SK-N-SH treated with all-trans-retinoic acid at 6 μM for 48 hours (cell line): ENCODE measurements around the gene WDR49.

Source experiments
- ARNTL ChIP-seq: fragments of 450-650 bp; formaldehyde crosslinking; IDR thresholded peaks from 2 replicates; pipeline ENCODE4 v1.5.0; 2020; ENCODE audit warnings: low read depth, mild to moderate bottlenecking, moderate library complexity, borderline replicate concordance
- SNAI2 ChIP-seq: fragments of 250-450 bp; sonication (Bioruptor Pico); IDR thresholded peaks from 2 replicates; pipeline ENCODE4 v1.5.0; 2020; ENCODE audit warnings: mild to moderate bottlenecking, moderate library complexity
- TOX ChIP-seq: fragments of 250-450 bp; sonication (Bioruptor Pico); IDR thresholded peaks from 2 replicates; pipeline ENCODE4 v1.8.0; 2021; ENCODE audit warnings: mild to moderate bottlenecking, moderate library complexity, borderline replicate concordance
- ZC3H10 ChIP-seq: fragments of 250-450 bp; sonication (Bioruptor Pico); IDR thresholded peaks from 2 replicates; pipeline ENCODE4 v1.5.1; 2021; ENCODE audit warnings: mild to moderate bottlenecking, moderate library complexity
- ZFP30 ChIP-seq: fragments of 450-650 bp; formaldehyde crosslinking; IDR thresholded peaks from 2 replicates; pipeline ENCODE4 v1.5.0; 2022; ENCODE audit warnings: mild to moderate bottlenecking, moderate library complexity
- ZNF565 ChIP-seq: fragments of 450-650 bp; formaldehyde crosslinking; conservative IDR thresholded peaks from 2 replicates; pipeline ENCODE4 v1.5.0; 2020; ENCODE audit warnings: low read depth, mild to moderate bottlenecking, moderate library complexity
- ZNF8 ChIP-seq: fragments of 450-650 bp; formaldehyde crosslinking; IDR thresholded peaks from 2 replicates; pipeline ENCODE4 v1.5.0; 2020; ENCODE audit warnings: mild to moderate bottlenecking, moderate library complexity
- TF ChIP-seq, protein P1 (sequence below): fragments of 250-450 bp; sonication (Bioruptor Pico); IDR thresholded peaks from 2 replicates; pipeline ENCODE4 v1.5.0; 2020; ENCODE audit warnings: mild to moderate bottlenecking, moderate library complexity
- TF ChIP-seq, protein P2 (sequence below): fragments of 250-450 bp; sonication (Bioruptor Pico); IDR thresholded peaks from 2 replicates; pipeline ENCODE4 v1.8.0; 2020; ENCODE audit warnings: mild to moderate bottlenecking, moderate library complexity, borderline replicate concordance

GRCh38 chr3:167568634-167569033, 85.1 kb downstream of the WDR49 start:
- TF ChIP-seq, protein P1, sequence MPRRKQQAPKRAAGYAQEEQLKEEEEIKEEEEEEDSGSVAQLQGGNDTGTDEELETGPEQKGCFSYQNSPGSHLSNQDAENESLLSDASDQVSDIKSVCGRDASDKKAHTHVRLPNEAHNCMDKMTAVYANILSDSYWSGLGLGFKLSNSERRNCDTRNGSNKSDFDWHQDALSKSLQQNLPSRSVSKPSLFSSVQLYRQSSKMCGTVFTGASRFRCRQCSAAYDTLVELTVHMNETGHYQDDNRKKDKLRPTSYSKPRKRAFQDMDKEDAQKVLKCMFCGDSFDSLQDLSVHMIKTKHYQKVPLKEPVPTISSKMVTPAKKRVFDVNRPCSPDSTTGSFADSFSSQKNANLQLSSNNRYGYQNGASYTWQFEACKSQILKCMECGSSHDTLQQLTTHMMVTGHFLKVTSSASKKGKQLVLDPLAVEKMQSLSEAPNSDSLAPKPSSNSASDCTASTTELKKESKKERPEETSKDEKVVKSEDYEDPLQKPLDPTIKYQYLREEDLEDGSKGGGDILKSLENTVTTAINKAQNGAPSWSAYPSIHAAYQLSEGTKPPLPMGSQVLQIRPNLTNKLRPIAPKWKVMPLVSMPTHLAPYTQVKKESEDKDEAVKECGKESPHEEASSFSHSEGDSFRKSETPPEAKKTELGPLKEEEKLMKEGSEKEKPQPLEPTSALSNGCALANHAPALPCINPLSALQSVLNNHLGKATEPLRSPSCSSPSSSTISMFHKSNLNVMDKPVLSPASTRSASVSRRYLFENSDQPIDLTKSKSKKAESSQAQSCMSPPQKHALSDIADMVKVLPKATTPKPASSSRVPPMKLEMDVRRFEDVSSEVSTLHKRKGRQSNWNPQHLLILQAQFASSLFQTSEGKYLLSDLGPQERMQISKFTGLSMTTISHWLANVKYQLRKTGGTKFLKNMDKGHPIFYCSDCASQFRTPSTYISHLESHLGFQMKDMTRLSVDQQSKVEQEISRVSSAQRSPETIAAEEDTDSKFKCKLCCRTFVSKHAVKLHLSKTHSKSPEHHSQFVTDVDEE (CRISPR knock-in tag) = no peak
- TF ChIP-seq ZFP30 (CRISPR knock-in tag) = no peak
- TF ChIP-seq ZNF8 = no peak
- no peak for TF ChIP-seq ARNTL (CRISPR knock-in tag)
- TF ChIP-seq ZC3H10 (CRISPR knock-in tag) = no peak
- TF ChIP-seq, protein P2, sequence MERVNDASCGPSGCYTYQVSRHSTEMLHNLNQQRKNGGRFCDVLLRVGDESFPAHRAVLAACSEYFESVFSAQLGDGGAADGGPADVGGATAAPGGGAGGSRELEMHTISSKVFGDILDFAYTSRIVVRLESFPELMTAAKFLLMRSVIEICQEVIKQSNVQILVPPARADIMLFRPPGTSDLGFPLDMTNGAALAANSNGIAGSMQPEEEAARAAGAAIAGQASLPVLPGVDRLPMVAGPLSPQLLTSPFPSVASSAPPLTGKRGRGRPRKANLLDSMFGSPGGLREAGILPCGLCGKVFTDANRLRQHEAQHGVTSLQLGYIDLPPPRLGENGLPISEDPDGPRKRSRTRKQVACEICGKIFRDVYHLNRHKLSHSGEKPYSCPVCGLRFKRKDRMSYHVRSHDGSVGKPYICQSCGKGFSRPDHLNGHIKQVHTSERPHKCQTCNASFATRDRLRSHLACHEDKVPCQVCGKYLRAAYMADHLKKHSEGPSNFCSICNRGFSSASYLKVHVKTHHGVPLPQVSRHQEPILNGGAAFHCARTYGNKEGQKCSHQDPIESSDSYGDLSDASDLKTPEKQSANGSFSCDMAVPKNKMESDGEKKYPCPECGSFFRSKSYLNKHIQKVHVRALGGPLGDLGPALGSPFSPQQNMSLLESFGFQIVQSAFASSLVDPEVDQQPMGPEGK (CRISPR knock-in tag) = no peak
- TF ChIP-seq ZNF565 = no peak
- TF ChIP-seq TOX (CRISPR knock-in tag) = no peak
- TF ChIP-seq SNAI2 (CRISPR knock-in tag) = no peak
